HG03571 (cell line): ENCODE data around the gene DPYD.

Experiments used
- ATAC-seq: cut with Tn5 transposase; IDR thresholded peaks from one replicate; pipeline ENCODE4 v1.9.1; 2021; ENCODE audit not compliant: unreplicated experiment

DPYD gene

DNA sequence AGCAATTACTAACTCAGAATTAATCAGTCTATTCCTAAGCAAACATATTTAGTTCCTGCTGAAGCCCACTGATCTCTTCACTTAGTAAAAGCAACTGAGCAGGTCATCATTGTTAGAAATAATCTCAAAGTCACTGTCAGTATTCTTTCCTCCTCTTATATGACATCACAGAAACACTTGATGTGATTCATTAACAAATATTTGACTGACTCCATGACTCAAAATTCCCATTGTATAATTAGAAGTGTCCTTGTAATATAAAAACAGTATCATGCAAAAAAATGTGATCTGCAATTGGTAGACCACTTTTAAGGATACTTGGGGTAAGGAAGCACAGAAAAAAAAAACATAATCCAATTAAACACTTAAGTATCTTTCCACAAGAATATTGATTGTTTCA lies 194.4 kb downstream of the DPYD start:
- no peak for ATAC-seq

DNA sequence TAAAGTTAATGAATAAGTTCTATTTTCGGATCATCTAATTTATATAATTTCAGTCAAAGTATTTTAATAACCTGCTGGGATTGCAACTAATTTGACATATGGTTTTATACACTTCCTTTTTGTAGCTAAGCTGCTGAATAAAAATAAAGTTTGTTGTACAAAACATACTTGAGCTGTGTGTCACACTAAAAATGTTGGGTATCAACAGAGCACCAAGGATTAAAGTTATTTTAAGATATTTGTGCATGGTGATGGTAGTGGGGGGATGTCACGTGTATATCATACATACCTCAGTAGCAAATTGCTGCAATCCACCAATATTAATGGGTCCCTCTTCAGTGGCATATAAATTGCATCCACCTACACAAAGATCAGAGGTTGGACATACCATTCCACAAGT lies 199.6 kb downstream of the DPYD start:
- ATAC-seq, result no peak

DNA sequence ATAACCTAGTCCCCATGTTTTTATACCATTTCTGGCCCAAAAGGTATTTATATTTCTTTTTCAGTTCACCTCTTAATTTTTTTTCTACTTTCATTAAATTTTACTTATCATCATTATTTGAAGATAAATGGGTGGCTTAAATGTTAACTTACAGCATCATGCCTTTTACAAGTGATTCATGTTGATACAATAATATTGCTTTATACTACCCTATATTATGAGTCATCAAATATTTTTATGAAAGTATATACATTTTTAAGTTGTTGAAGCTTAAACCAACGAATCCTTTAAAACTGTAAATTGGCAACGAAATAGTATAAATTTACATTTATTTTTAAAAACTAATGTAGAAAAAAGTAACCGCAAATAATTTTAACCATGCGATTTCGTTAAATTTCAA lies 207.9 kb downstream of the DPYD start:
- no peak for ATAC-seq

DNA sequence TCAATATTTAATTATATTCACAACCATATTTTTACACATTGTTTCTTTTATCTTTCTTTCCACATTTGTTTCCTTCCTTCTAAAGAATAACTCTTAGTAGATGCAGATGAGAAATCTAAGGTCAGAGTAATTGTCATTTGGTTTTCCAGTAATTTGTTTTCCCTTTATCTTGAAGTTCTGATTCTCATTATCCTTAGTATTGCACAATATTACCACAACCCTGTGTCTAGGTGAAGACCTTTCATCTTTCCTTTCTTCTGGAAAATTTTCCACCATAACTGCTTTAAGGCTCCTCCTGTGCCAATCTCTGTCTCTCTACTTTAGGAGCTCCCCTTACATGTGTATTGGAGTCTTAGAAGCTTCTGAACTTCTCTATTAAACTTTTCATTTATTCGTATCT lies 209.0 kb downstream of the DPYD start:
- ATAC-seq, result no peak

DNA sequence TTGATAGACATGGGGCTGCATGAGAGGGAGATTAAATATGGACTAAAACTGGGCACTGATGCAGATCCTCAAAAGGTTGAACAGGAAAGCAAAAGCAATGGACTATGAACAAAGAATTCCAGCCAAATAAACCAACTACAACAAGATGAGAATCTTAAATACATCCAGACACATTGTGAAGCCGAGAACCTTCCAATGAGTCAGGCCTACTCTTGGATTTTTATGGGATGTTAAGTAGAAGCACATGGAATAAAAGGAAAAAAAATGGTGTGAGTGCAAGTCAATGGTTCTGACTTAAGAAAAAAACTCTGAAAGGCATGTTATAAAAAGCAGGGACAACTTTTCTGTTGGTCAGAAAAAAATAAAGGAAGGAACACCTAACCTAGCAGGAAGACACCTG lies 227.2 kb downstream of the DPYD start:
- no peak for ATAC-seq

DNA sequence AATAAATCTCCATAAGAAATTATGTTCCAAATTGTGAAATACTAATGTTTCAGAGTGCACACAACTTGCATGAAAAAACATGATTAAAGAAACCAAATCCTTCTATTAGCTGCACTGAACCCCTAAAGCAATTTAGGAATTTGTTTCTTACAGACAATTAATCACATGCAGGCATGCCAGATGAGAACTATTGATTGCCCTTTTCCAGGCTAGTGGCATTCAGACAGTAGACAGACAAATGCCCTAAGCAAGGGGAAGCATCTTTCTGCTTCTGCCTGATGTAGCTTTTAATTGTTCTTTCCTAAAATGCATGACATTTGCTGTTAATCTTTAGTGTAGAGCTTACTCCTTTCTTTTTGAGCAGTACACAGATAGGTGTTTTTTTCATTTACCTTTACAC lies 229.5 kb downstream of the DPYD start:
- ATAC-seq, result no peak

DNA sequence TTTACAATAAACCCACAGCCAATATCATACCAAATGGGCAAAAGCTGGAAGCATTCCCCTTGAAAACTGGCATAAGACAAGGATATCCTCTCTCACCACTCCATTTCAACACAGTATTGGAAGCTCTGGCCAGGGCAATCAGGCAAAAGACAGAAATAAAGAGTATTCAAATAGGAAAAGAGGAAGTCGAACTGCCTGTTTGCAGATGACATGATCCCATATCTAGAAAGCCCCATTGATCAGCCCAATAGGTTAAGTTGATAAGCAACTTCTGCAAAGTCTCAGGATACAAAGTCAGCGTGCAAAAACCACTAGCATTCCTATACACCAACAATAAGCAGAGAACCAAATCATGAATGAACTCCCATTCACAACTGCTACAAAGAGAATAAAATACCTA lies 235.5 kb downstream of the DPYD start:
- ATAC-seq, result no peak

DNA sequence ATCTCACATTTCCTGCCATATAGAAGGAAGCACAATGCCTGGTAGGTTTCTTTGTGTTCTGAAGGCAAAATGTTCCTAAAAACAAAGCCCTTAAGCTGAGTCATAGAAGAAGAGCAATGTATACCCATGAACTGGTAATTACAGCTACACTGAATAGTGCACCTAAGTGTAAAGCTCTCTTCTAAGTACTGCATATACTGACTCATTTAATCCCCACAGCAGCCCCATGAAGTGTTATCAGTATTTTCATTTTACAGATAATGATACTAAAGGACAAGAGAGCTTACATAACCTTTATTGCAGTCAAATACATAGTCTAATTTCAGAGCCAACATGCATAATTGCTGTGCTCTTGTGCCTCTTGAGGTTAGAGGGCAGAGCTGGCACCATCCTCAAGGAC lies 239.9 kb downstream of the DPYD start:
- no peak for ATAC-seq

DNA sequence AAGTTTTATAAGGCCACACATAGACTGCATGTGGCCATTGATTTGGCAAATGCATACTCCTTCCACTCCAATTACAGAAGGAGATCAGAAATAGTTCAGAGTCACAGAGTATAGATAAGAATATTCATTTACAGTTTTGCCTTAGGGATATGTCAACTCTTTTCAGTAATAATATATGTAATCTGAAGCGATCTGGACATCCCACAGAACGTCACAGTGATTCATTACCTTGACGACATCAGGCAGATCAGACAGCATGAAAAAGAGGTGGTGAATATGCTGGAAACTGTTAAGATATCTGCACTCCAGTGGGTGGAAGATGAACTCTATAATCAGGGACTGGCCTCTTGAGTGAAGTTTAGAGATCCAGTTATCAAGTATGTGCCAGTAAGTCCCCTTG lies 240.4 kb downstream of the DPYD start:
- no peak for ATAC-seq

DNA sequence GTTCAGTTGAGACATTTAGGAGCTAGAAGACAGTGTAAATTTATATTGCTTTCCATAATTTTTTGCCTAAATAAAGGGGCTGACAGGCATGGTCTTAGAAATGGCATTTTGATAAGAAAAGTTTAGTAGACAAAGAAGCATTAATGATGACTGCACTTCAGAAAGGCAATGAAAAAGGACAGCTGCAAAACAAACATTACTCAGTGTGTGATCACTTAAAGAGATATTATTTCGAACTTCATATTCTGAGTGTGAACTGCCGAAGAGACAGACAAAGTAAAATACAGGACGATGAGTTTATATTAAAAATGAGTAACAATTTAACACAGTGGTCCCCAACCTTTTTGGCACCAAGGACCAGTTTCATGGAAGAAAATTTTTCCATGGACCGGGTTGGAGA lies 243.1 kb downstream of the DPYD start:
- ATAC-seq, result no peak

DNA sequence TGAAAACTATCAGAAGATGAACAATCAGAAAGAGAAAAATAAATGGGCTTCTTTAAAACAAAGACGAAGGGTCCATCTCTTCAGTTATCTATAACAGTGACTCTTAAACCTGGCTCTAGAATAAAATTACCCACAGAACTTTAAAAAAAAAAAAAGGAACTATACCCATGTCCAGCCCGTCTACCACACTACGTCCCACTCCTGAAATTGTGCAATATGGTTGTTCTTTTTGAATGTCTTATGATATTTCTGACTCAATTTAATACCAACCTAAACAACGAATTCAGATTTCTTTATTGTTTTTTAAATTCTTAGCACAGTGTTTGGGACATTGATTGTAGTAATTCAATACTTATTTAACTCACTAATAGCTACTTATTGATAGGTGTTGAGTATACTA lies 246.3 kb downstream of the DPYD start:
- ATAC-seq, result no peak

DNA sequence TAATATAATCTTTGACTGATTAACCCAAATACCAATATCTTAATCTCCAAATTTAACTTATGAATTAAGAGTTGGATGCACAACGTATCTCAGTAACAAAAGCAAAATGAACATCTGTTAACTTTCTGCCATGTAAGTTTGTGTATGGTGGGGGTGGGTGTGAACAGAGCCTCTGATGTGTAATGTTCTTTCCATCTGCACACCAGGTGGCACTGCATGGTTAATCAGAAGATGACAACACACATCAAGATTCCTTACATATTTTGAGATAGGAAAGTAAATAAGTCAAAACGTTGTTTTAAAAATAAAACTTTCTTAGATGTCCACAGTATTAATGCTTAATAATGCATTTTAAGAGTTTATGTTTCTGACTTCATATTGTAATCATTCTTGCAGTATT lies 251.9 kb downstream of the DPYD start:
- no peak for ATAC-seq

DNA sequence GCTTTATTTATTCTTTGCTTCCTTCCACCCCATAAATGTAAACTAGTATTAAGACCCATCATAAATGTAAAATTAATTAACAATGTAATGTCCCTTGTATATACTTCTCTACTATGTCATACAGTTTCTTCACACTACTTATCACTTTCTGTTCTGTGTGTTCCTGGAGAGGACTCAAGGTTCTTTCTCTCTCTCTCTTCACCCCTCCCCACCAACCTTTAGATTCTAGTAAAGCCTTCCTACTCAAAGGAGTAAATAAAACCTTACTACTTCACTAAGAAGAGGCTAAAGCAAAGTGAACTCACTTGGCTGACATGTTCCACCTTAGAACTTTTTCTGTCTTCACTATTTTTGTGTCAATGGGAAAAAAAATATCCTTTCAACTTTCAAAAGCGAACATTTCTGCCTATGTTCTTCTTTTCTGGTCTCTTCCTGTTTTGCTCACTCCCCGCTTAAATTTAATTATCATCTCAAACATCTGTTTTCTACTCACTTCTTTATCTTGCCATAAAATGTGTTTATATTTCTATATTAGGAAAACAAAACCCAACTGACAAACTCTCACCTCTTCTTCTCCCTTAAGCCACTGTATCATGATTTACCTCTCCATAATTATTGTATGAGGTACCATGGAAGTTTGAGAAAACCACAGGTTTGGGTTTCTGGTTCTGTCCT lies 260.3 kb downstream of the DPYD start:
- no peak for ATAC-seq

DNA sequence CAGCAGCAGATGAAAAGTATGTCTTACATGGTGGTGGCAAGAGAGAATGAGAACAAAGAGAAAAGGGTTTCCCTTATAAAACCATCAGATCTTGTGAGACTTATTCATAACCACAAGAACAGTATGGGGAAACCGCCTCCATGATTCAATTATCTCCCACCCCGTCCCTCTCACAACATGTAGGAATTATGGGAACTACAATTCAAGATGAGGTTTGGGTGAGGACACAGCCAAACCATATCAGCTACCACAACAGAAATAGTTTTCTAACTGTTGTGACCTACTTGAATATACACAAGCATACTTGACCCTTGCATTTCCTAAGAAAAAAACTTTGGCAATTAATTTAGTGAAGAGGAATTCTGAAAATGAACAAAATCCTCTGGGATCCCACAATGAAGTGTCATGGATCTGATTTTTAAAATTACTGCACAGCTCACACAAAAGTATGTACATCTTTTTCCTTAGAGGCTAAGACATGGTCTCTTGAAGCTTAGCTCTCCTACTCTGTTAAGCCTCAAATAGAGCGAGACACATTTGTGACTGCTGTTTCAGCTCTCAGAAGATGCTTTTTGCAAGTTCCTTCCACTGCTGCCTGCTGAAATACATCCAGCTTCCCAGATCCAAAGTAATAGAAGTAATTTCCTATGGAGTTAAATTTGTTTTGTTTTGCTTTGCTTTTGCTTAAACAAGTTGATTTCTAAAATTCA lies 265.8 kb downstream of the DPYD start:
- ATAC-seq, result no peak

DNA sequence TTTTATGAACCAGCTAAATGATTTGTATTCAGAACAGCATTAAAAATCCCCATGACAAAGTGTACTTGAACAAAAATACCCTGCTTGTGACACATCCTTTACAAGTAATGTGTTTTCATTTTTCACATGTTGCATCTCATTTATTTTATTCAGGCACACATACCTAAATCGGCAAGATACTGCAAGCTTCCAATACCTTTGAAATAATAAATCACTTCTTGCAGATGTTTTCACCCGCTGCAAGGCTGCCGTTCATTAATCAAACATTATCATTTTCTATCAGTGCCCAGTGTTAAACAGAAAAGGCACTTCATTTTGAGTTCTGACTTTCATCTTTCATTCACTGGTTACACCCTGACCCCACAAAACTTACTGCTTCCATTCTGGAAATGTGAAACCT lies 269.6 kb downstream of the DPYD start:
- no peak for ATAC-seq

DNA sequence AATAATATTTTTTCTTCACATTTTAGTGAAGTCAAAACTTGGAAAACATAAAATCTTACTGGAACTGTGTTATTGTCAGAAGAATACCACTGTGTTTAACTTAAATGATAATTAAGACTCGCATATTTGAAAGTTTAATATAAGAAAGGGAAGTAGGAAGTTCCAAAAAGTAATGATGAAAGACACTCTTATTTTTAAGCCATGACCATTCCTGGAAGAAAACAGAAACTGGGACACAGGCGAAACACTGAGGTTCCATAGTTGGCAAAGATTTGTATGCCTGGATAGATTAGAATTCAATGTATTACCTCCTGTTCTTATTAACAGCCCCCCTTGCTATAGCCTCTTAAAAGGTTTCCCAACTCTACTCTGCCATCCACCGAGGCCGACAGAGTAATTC lies 271.2 kb downstream of the DPYD start:
- ATAC-seq, result no peak

DNA sequence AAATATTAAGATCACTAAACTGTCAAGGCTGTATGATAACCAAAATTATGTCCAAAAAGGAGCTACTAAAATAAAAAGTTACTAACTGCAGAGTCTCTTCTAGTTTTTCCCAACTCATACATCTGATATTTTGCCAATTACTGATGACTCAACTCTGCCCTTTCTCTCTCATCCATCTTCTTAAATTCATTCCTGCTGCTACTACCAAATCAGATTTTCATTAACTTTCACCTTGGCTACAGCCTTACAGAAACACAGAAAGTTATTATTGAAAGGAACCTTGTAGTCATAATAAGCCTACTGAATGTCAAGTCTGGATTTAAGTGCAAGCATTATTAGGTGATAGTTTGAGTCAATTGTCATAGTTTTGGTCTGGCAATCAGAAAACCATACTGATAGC lies 273.1 kb downstream of the DPYD start:
- no peak for ATAC-seq

DNA sequence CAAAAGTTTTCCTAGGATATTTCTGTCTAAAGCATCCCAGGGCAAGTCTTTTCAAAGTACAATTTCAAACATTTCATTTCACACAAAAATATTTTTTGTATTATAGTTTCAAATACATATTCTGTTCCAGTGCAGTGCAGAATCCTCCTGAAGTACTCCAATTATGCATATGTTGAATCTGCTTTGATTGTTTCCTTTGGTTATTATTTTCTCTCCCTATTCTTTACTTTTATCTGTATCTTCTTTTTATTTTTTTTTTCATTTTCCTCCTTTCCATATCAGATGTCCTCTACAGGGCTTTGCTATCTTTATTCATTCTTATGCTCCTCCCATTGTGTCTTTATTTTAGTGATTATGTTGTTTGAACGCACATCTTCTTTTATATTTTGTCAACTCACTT lies 274.8 kb downstream of the DPYD start:
- ATAC-seq, result no peak

DNA sequence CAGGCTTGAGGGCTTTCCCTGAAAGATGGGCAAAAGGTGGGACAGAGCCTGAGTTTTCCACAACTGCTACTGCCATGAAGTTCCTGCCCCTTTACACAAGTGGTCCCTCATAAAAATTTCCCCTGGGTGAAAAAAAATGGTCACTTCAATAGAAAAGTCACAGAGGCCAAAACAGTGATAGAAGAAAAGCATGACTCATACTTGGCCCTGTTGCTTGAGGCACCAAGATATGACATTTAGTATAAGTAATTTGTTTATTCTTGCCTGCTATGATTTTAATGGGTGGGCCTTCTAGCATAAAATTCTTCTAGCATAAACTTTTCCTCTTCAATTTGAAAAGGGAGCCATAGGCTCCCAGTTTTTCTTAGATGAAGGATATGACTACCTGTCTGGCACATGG lies 280.2 kb downstream of the DPYD start:
- no peak for ATAC-seq

DNA sequence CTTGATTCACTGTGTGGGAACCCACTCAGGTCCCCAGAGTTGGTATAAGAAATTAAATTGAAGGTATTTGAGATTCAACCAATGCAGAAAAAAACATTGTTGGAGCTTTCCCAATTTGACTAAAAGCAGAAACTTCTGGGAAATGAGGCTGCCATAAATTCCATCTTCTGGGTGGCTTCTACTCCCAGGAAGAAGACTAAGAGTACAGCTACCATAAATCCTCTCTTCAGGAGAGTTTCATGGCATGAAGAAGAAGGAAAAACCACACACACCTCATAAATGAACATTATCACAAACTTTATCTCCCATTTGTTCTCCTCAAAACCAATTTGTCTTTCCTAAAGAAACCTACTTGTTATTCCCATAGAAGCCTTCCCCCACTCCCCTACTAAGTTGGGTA lies 283.9 kb downstream of the DPYD start:
- ATAC-seq, result no peak

DNA sequence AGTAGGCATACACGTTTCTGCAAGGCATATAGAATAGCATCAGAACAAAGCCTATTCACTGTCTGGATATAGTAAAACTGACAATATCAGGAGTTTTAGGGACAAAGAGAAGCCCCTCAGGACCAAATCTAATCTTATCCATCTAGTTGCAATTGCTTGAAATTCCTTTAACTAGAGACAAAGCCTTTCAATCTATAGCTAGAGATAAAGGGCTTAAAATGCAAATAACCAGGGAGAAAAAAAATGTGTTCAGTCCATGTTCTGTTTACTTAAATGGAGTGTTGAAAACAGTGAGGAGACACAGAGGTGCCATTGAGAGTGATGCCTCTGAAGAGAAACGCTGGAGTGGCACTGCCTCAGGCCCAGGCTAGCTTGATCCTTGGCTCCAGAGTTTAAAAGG lies 286.1 kb downstream of the DPYD start:
- ATAC-seq, result no peak

DNA sequence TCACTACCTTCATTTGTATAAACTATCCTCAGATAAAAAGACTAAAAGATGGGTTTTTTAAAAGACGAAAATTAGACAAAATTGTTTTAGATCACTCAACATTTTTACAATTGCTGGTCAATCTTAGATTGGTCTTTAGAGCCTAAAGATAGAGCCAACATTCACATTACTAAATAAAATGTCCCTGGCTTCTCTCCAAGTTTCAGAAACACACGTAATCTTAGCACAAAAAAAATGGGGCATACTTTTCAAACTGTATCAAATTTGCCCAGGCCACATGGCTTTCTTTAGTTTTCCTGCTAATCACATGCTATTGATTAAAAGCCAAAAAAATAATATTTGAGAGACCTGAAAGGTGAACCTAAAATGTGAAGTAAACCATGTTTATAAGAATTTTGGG lies 288.1 kb downstream of the DPYD start:
- no peak for ATAC-seq

DNA sequence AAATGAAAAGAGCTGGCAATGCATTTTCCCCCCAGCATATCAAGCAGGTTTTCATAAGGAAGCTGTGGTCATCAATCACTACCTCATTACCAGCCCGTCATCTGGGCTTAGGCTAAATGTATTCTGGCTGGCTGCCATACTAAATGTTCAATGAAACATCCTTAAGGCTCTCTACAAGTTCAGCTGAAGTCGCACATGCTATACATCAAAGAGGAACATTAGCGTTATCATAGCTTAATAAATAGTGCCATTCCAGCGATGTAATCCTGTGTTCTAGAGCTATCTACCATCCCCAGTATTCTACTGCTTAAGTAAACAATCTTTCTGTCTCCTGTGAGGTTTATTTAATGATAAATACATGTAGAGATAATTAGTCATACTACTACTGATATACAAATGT lies 288.8 kb downstream of the DPYD start:
- no peak for ATAC-seq
